Erythroblast (primary cell): ENCODE measurements around the gene BOC.

Source experiments
- GATA1 ChIP-seq: IDR thresholded peaks from 2 replicates; pipeline ENCODE4 v1.6.1; 2011; ENCODE audit warnings: low read depth, mild to moderate bottlenecking, control low read depth, low read length, moderate library complexity
- POLR2A ChIP-seq: IDR thresholded peaks from 2 replicates; pipeline ENCODE4 v1.6.1; 2011; ENCODE audit warnings: mild to moderate bottlenecking, low read length

- TF ChIP-seq POLR2A (no peak), GATA1 (no peak)
Measured at GRCh38 chr3:113226491-113226890, 15.1 kb downstream of the BOC start.
